ENCODE data around the gene BTBD9.

The BTBD9 gene

GRCh38 chr6:38283734-38284362 lies 355.9 kb downstream of the BTBD9 start:
- DNase-seq (peak; percentile 9), ATAC-seq (peak; percentile 90)

DNA sequence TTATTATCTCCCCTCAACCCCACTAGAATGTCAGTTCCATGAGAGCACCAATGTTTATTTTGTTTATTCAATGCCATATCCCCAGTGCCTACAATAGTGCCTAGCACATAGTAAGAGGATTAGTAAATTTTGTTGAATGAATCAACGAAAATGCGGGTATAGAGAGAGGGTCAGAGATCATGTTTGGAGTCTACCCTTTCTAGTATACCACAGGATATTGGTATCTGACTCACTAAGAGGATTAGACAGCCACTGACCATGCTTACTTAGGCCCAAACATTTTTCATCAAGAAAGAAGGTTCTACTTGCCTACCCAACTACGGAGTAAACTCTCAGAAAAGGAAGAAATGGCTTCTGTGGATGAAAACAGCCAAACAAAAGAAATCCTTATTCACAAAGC lies 356.8 kb downstream of the BTBD9 start:
- no peak for ATAC-seq
- DNase-seq = no peak

- DNase-seq = no peak
- ATAC-seq = no peak
Measured at GRCh38 chr6:38281126-38281525, 358.6 kb downstream of the BTBD9 start.

DNA sequence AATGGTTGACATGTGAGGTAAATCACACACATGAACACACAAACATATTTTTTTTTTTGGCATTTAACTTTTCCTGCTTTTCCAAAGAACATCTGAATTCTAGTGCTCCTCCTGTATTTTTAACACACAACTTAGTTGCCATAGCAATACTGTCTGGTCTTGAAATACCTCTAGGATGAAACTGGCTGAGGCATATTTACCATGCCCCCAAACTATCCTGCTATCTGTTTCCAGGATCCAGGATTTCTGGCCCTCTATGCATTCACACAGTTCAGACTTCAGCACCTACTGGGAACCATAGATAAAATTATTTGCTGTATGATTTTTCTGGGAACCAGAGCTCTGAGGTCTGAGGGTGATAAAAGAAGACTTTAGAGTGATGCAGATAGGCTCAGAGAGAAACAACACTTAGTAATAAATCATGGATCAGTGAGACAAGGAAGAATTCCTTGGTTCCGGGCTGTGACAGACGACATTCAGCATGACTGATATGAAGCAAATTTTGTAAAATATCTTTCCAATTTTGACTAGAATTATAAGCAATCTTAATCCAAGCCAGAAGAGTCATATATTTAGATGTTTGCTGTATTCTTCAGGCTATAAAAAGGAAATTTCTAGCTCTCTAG lies 359.7 kb downstream of the BTBD9 start:
- ATAC-seq = no peak
- no peak for DNase-seq

GRCh38 chr6:38279423-38279822 lies 360.3 kb downstream of the BTBD9 start:
- no peak for ATAC-seq
- no peak for DNase-seq

- no peak for DNase-seq
- ATAC-seq = no peak
Measured at GRCh38 chr6:38273325-38273724, 366.4 kb downstream of the BTBD9 start.

DNA sequence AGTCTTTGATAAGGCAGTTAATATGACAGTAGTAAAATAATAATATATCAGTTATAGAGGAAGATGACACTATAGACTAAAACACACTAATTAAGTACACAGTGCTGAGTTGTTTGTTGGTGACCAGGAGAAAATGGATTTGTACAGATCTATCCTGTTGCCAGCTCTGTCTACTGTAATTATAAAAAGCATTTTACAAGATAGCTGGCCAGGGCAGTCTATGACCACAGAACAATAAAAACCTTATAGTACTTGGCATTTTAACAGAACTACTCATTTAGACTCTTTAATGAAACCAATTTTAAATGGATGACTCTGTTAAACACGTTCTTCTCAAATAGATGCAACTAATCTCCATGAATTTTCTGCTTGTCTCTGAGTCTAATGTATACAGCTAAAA lies 367.5 kb downstream of the BTBD9 start:
- ATAC-seq (no peak), DNase-seq (no peak)

GRCh38 chr6:38271081-38271480 lies 368.6 kb downstream of the BTBD9 start:
- ATAC-seq (no peak), DNase-seq (no peak)

GRCh38 chr6:38270367-38270766 lies 369.4 kb downstream of the BTBD9 start:
- DNase-seq = no peak
- ATAC-seq = no peak

GRCh38 chr6:38269461-38270172 lies 370.1 kb downstream of the BTBD9 start:
- ATAC-seq (no peak), DNase-seq (no peak)

DNA sequence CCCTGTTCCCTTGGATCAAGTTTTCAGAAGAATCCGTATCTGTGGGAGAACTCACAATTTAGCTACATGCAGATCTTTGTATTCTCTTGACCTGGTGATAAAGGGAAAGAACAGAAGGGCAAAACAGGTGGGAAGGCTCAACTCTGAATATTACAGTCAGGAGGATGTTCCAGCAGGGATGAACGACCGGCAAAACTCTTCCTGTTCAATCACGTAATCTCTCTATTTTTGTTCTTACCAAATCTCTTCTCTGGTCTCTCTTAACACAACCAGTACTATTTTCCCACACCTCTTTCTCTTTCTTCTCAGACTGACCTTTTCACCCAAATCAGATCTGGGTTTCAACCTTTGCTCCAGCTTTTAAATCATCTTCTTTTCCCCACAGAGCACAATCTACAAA lies 371.4 kb downstream of the BTBD9 start:
- ATAC-seq (no peak), DNase-seq (no peak)

- ATAC-seq (no peak), DNase-seq (no peak)
Measured at GRCh38 chr6:38266921-38267354, 372.8 kb downstream of the BTBD9 start.

- ATAC-seq (no peak), DNase-seq (no peak)
Measured at GRCh38 chr6:38264605-38265004, 375.1 kb downstream of the BTBD9 start.

DNA sequence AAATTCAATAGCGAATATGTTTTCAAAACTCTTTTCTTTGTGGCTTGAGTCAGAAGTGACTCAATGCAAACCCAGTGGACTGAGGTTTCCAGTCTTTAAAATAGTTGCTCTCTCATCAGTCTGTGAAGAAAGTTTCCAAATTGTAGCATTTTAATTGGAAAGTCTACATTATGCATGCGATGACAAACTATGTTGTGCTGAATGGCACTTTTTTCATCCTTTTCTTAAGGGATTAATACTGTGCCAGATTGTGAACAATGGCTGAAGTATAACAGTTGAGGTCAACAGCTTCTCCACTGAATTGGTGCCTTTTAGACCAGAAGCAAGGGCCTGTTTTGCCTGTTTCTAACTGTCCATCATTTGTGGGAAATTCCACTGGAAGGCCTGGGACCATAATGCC lies 377.1 kb downstream of the BTBD9 start:
- no peak for DNase-seq
- peak; percentile 75 for ATAC-seq

- ATAC-seq = no peak
- no peak for DNase-seq
Measured at GRCh38 chr6:38262026-38262425, 377.7 kb downstream of the BTBD9 start.

DNA sequence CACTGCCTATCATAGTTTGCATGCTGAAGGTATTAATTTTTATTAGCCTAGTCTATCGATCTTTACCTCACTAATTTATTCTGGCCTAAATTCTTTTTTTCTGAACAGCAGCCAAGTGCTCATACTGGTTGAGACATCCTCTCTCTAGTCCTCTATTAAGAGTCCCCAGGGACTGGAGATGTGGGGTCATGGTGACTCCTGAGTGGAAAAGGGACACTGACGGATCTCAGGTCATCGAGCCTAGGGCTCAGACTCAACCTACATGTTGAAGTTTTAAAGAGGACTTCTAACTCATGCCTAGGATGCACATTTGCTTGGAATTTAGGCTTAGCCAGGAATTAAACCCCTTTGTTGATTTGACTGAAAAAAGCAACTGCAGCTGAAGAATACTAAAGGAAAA lies 378.1 kb downstream of the BTBD9 start:
- no peak for ATAC-seq
- DNase-seq = no peak

- DNase-seq = no peak
- ATAC-seq = peak; percentile 73
Measured at GRCh38 chr6:38259736-38260135, 380.0 kb downstream of the BTBD9 start.

DNA sequence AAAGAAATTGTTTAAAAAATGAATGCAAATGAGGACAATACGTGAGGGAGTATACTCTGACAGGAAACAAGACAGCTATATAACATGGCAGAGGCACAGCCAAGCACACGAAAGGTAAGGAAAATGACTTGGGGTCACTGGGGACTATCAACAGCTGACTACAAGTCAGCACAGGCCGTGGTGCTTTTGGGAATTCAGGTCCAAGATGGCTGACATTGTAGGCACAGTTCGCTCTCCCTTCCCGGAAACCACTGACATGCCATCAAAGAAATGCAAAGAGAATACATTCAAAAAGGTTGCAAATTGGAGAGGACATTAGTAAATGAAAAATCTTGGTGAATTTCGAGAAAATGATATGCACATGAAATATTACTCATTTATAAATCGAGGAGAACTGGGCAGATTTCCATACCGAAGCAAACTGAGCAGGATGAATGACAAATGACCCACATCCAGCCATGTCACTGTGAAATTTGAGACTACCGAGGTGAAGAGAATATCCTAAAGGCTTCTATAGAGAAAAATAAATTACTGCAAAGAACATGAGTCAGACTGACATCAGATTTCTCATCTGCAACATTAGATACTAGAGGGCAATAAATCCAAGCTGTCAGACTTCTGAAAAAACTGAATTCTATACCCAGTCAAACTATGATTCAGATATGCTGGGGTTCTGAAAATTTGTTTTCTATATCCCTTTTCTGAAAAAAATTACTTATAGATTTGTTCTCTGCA lies 391.1 kb downstream of the BTBD9 start:
- no peak for ATAC-seq
- DNase-seq = no peak

DNA sequence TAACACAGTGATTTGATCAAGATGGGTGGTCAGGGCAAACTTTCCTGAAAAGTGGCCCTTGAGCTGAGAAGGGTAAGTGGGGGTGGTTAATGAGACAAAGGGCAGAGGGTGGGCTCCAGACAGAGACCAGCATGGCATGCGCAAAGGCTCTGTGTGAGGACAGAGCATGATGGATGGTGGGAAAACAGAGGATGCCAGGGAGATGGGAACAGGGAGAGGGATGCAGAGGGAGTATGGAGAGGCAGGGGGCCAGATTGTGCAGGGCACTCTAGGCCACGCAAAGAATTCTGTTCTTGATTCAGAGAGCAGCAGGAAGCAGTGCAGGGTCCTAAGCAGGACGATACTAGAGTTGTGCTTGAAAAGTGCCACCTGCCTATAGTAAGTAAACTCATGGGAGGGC lies 394.4 kb downstream of the BTBD9 start:
- ATAC-seq = no peak
- DNase-seq = no peak

- DNase-seq = no peak
- ATAC-seq = no peak
Measured at GRCh38 chr6:38244869-38245268, 394.9 kb downstream of the BTBD9 start.

DNA sequence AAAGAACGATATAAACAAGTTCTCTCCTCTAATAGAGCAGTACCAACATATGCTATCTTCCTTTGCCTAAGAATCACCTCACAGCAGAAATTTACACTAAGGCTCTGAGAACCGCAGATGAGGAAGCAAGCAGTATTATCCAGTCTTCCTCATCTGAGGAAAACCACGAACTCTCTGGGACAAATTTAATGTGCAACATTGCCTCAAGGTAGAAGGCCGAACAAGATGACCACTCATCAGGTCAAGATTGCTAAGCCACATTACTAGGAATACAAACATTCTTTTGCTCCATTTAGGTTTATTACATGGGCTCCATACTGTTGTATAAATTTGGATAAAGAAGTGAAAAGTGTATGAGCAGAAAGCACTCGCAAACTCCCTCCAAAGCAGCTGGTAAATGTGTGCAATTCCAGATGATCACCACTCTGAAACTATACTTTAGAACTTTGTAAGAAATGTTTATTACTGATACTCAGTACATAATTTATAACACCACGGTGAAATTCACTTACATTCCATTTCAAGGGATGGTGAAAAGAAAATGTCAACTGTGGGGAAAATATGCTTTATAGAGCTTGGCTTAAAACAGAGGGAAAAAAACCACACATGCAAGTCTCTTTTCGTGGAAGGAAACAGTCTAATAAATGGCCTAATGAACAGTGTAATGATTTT lies 398.4 kb downstream of the BTBD9 start:
- no peak for ATAC-seq
- no peak for DNase-seq

DNA sequence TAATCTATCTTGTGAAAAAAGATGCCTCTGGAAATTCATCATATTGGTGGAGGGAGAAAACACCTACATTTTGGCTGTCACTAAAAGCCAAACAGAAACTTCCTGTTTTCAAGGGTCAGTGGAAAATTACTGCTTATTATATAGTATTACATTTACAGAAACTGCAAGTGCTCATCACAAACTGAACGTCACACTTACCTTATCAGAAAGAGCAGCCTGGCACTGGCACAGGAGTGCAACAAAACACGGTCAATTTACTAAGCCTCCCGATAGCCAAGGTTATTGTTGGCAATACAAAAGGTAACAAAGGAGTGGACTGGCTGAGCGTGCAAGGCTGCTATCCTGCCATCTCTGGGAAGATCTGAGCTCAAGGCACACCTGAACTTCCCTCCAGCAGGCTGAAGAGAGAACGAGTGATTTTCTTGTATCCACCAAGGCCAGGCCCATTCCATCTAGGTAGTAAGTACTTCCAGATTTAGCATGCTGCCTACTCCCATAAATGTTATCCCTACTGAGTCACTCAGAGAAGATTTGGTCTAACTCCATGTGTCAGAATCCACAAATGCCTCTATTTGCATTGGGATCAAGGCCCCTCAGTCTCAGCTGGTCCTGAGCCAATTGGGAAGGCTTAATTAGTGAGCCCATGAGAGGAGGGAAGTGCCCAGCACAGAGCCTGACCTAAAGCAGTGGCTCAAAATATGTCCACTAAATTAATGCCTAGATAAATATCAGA lies 399.8 kb downstream of the BTBD9 start:
- ATAC-seq (no peak), DNase-seq (no peak)
